Colonic mucosa (tissue), 4 donors: ENCODE results near the gene ZBTB18. TPM values are rescaled to one million over a fixed set of nuclear protein-coding genes. Genes with fewer than 3 reads are reported as not detected.

Experiments
- DNase-seq: peaks from one replicate; pipeline ENCODE4 v3.0.0-alpha.2; 2020
- H3K27ac ChIP-seq: fragments of 200-600 bp; one replicate; pipeline ENCODE4 v1.8.0; 2021
- H3K27me3 ChIP-seq: fragments of 200-600 bp; one replicate; pipeline ENCODE4 v1.8.0; 2021
- H3K36me3 ChIP-seq: fragments of 200-600 bp; one replicate; pipeline ENCODE4 v1.8.0; 2021
- H3K4me1 ChIP-seq: fragments of 200-600 bp; one replicate; pipeline ENCODE4 v1.8.0; 2021; ENCODE audit warnings: mild to moderate bottlenecking
- H3K4me3 ChIP-seq: fragments of 200-600 bp; one replicate; pipeline ENCODE4 v1.8.0; 2021
- H3K9ac ChIP-seq, 2 donors: one replicate each; pipeline ENCODE4 v1.7.0; 2013; ENCODE audit warnings: control low read depth in 2 of 2, low read depth in 2 of 2, low read length in 2 of 2
- H3K9me3 ChIP-seq: fragments of 200-600 bp; one replicate; pipeline ENCODE4 v1.8.0; 2021
- CTCF ChIP-seq: fragments of 200-600 bp; IDR thresholded peaks from one replicate; pipeline ENCODE4 v1.8.0; 2022; ENCODE audit warnings: antibody characterized with exemption, mild to moderate bottlenecking
- intact Hi-C: fragments of 100-400 bp; cut with DNase I; formaldehyde crosslinking; loops from one replicate; pipeline ENCODE4 v1.14.1; 2022
- total RNA-seq, 2 donors: library from RNA; stranded (reverse); fragmentation: NEBNext Ultra II Directional in 1 of 2; extraction: Animal tissue kit (Norgen Biotek cat#: 25700) in 1 of 2; gene quantifications; one replicate each; pipeline ENCODE4 v1.2.1, GENCODE V29; 2021
- donor health status: healthy.
- donor health status: DM: no; HTN: no; CAD: no.
- donor health status: DM: no; HTN: no; CAD: no.

ZBTB18 gene
- total RNA-seq, 2 donors from 2014 or later = 15.0 to 23.8 TPM

- no peak for TF ChIP-seq CTCF
- H3K9me3 ChIP-seq = no peaks in the 10 kb centered on the region
- no peak overlapping the region for H3K9ac ChIP-seq
- no peaks in the 10 kb centered on the region for H3K4me1 ChIP-seq
- no peaks in the 10 kb centered on the region for H3K36me3 ChIP-seq
- H3K4me3 ChIP-seq = no peak overlapping the region
- H3K27me3 ChIP-seq = no peaks in the 10 kb centered on the region
- DNase-seq = no peak
- intact Hi-C loops = no loop called here
- H3K27ac ChIP-seq = no peak overlapping the region
Measured at GRCh38 chr1:244106176-244106575, 55.1 kb downstream of the ZBTB18 start.

Other genes starting within 250 kb of the ZBTB18 start
- gene AKT3, start 201.0 kb upstream of the ZBTB18 start, total RNA-seq = 10 to 100 TPM in 1 of 2 donors, 1 to 10 TPM in 1; 6.0 to 21.3 TPM